CD4-positive, alpha-beta memory T cell (primary cell): ENCODE data around the gene RNF223. TPM values are rescaled to one million over a fixed set of nuclear protein-coding genes. Genes with fewer than 3 reads are reported as not detected.

Experiments used
- CTCF ChIA-PET: fragments of 350-600 bp; sonication (Branson Sonifier 250); formaldehyde crosslinking; loops from one replicate; lab custom pipeline; 2021; ENCODE audit warnings: inconsistent platforms; ENCODE audit not compliant: partially characterized antibody; lab: Charles Lee
- POLR2A ChIA-PET: fragments of 350-600 bp; sonication (Branson Sonifier 250); formaldehyde crosslinking; loops from one replicate; lab custom pipeline; 2021; ENCODE audit not compliant: partially characterized antibody; lab: Charles Lee
- DNase-seq, 5 donors: peaks; one replicate each; pipeline versions ENCODE4 v3.0.0 to v3.0.0-alpha.2; 2020 to 2022; ENCODE audit warnings: mixed read lengths in 1 of 5
- H3K27ac ChIP-seq: one replicate; pipeline ENCODE4 v1.7.0; 2013; ENCODE audit warnings: low read depth, low read length
- H3K27me3 ChIP-seq: 2 replicates; pipeline ENCODE4 v1.7.0; 2013; ENCODE audit warnings: mild to moderate bottlenecking, low read length, moderate library complexity; ENCODE audit not compliant: insufficient read depth
- H3K36me3 ChIP-seq: 2 replicates; pipeline ENCODE4 v1.7.0; 2013; ENCODE audit warnings: mild to moderate bottlenecking, low read length, moderate library complexity; ENCODE audit not compliant: insufficient read depth
- H3K4me1 ChIP-seq: 2 replicates; pipeline ENCODE4 v1.7.0; 2013; ENCODE audit warnings: mild to moderate bottlenecking, low read length, moderate library complexity; ENCODE audit not compliant: insufficient read depth
- H3K4me3 ChIP-seq, 2 donors: one replicate each; pipeline ENCODE4 v1.7.0; 2013; ENCODE audit warnings: low read length in 2 of 2, mild to moderate bottlenecking in 1 of 2
- H3K9me3 ChIP-seq, 2 donors: one replicate each; pipeline ENCODE4 v1.7.0; 2013; ENCODE audit warnings: low read length in 2 of 2, control low read depth in 1 of 2; ENCODE audit not compliant: control insufficient read depth in 1 of 2
- H3K27ac Mint-ChIP-seq, 7 donors: one replicate each; pipeline ENCODE4 v1.8.0; 2020 to 2021; ENCODE audit warnings: mixed read lengths in 7 of 7, mild to moderate bottlenecking in 6 of 7, inconsistent platforms in 3 of 7, moderate library complexity in 3 of 7
- H3K27me3 Mint-ChIP-seq, 2 donors: one replicate each; pipeline ENCODE4 v1.8.0; 2020 to 2021; ENCODE audit warnings: mixed read lengths in 2 of 2
- H3K36me3 Mint-ChIP-seq, 2 donors: one replicate each; pipeline ENCODE4 v1.8.0; 2020 to 2021; ENCODE audit warnings: mixed read lengths in 2 of 2, inconsistent platforms in 1 of 2, mild to moderate bottlenecking in 1 of 2
- H3K4me1 Mint-ChIP-seq, 4 donors: one replicate each; pipeline ENCODE4 v1.8.0; 2020 to 2021; ENCODE audit warnings: mixed read lengths in 4 of 4, mild to moderate bottlenecking in 1 of 4
- H3K4me3 Mint-ChIP-seq, 8 donors: one replicate each; pipeline ENCODE4 v1.8.0; 2020 to 2021; ENCODE audit warnings: mixed read lengths in 8 of 8, mild to moderate bottlenecking in 7 of 8, moderate library complexity in 6 of 8, inconsistent platforms in 3 of 8
- H3K9me3 Mint-ChIP-seq, 8 donors: one replicate each; pipeline ENCODE4 v1.8.0; 2020 to 2021; ENCODE audit warnings: mixed read lengths in 8 of 8, mild to moderate bottlenecking in 5 of 8, inconsistent platforms in 3 of 8, moderate library complexity in 1 of 8
- intact Hi-C: fragments of 100-400 bp; cut with micrococcal nuclease; formaldehyde crosslinking; loops from one replicate; pipeline ENCODE4 v1.15.1; 2023
- polyA plus RNA-seq, 2 donors: library from polyadenylated mRNA; unstranded; fragments of 300-500 nt; fragmentation: Illumina TruSeq; gene quantifications; one replicate each; pipeline ENCODE4 v1.2.3, GENCODE V29; 2021
- total RNA-seq, 2 experiments: library from RNA; stranded (reverse); gene quantifications; one replicate each; pipeline ENCODE4 v1.2.3, GENCODE V29; 2021

RNF223 gene
- total and polyA plus RNA-seq, 4 experiments from 2014 or later = not detected

- no peaks in the 10 kb centered on the region for H3K9me3 ChIP-seq
- no peak overlapping the region for H3K27ac ChIP-seq
- no peak for DNase-seq
- no peak overlapping the region for H3K4me3 ChIP-seq
- Mint-ChIP-seq H3K4me1 (peaks cover 5 to 17% (median 10%) of the 10 kb centered on the region in 4 donors), H3K36me3 (no peaks in the 10 kb centered on the region), H3K9me3 (no peaks in the 10 kb centered on the region), H3K27me3 (peaks cover 12 to 13% of the 10 kb centered on the region in 2 donors), H3K4me3 (no peak overlapping the region), H3K27ac (no peak overlapping the region)
- peaks cover 24% of the 10 kb centered on the region for H3K4me1 ChIP-seq
- no peaks in the 10 kb centered on the region for H3K36me3 ChIP-seq
- CTCF ChIA-PET = no interaction called here
- H3K27me3 ChIP-seq = peaks cover 7% of the 10 kb centered on the region
- POLR2A ChIA-PET = interaction anchor here (1.0 kb wide), 1 partner anchor 18 kb away, joined by 4 read pairs; the partner anchor contains the start of gene AGRN
- intact Hi-C loops = no loop called here
Measured at GRCh38 chr1:1037366-1038327, 36.5 kb downstream of the RNF223 start.

GRCh38 chr1:1035291-1035943, 38.7 kb downstream of the RNF223 start:
- Histone ChIP-seq H3K4me3 (no peak overlapping the region), H3K36me3 (no peaks in the 10 kb centered on the region), H3K4me1 (peaks cover 28% of the 10 kb centered on the region), H3K27me3 (peaks cover 12% of the 10 kb centered on the region), H3K27ac (no peak overlapping the region), H3K9me3 (no peaks in the 10 kb centered on the region)
- Mint-ChIP-seq H3K27ac (peak overlapping the region in 1 of 7 donors; percentile 11), H3K4me1 (peaks cover 5 to 25% (median 13%) of the 10 kb centered on the region in 4 donors), H3K36me3 (no peaks in the 10 kb centered on the region), H3K27me3 (peaks cover 16 to 19% of the 10 kb centered on the region in 2 donors), H3K9me3 (peaks cover 0 to 3% (median 0%) of the 10 kb centered on the region in 8 donors), H3K4me3 (peak overlapping the region in 1 of 8 donors; percentile 55)
- intact Hi-C loops = no loop called here
- CTCF ChIA-PET = no interaction called here
- POLR2A ChIA-PET = no interaction called here
- no peak for DNase-seq

DNA sequence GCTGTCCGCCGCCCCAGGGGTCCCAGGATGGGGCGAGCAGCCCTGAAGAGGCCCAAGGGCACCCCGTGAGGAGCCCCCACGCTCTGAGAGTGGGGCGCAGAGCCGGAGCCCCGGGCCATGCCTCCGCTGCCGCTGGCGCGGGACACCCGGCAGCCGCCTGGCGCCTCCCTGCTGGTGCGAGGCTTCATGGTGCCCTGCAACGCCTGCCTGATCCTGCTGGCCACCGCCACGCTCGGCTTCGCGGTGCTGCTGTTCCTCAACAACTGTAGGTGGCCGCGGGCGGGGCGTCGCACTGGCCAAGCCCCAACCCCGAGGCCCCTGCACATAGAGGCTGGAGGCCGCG, 39.7 kb downstream of the RNF223 start:
- no peaks in the 10 kb centered on the region for H3K9me3 ChIP-seq
- peaks cover 0 to 3% (median 0%) of the 10 kb centered on the region in 8 donors for H3K9me3 Mint-ChIP-seq
- no peak overlapping the region for H3K27ac Mint-ChIP-seq
- ChIA-PET POLR2A (interaction anchor here (1.4 kb wide), 1 partner anchor 34 kb away, joined by 3 read pairs; no protein-coding TSS in a partner anchor), CTCF (no interaction called here)
- H3K27me3 ChIP-seq = peaks cover 12% of the 10 kb centered on the region
- peaks cover under 1 to 20% (median 7%) of the 10 kb centered on the region in 4 donors for H3K4me1 Mint-ChIP-seq
- peaks cover 18% of the 10 kb centered on the region for H3K4me1 ChIP-seq
- no peak for DNase-seq
- H3K27ac ChIP-seq = no peak overlapping the region
- no peaks in the 10 kb centered on the region for H3K36me3 ChIP-seq
- H3K27me3 Mint-ChIP-seq = peaks cover 16 to 19% of the 10 kb centered on the region in 2 donors
- peak overlapping the region in 3 of 8 donors; percentile 38 to 69 (median 60) for H3K4me3 Mint-ChIP-seq
- H3K4me3 ChIP-seq = no peak overlapping the region
- intact Hi-C loops = no loop called here
- H3K36me3 Mint-ChIP-seq = no peaks in the 10 kb centered on the region

- Mint-ChIP-seq H3K27ac (no peak overlapping the region), H3K36me3 (no peaks in the 10 kb centered on the region), H3K4me1 (peaks cover 0 to 15% (median 5%) of the 10 kb centered on the region in 4 donors), H3K27me3 (peaks cover 16 to 17% of the 10 kb centered on the region in 2 donors), H3K4me3 (peak overlapping the region in 3 of 8 donors; percentile 25 to 60 (median 46)), H3K9me3 (peaks cover 0 to 3% (median 0%) of the 10 kb centered on the region in 8 donors)
- ChIA-PET CTCF (interaction anchor here (1.5 to 1.9 kb wide), 2 partner anchors 16 to 258 kb away, joined by 3 to 4 read pairs; no protein-coding TSS in a partner anchor), POLR2A (interaction anchor here (1.4 kb wide), 1 partner anchor 34 kb away, joined by 3 read pairs; no protein-coding TSS in a partner anchor)
- Histone ChIP-seq H3K36me3 (no peaks in the 10 kb centered on the region), H3K27me3 (peaks cover 12% of the 10 kb centered on the region), H3K4me3 (no peak overlapping the region), H3K9me3 (no peaks in the 10 kb centered on the region), H3K4me1 (peaks cover 13% of the 10 kb centered on the region), H3K27ac (no peak overlapping the region)
- intact Hi-C loops = loop anchor here (1.0 to 2.0 kb wide), 2 partner anchors 30 to 407 kb away; no protein-coding TSS in a partner anchor
- DNase-seq = no peak
Measured at GRCh38 chr1:1033731-1034438, 40.2 kb downstream of the RNF223 start.

- Mint-ChIP-seq H3K27me3 (peaks cover 13 to 16% of the 10 kb centered on the region in 2 donors), H3K36me3 (no peaks in the 10 kb centered on the region), H3K4me3 (peak overlapping the region in 6 of 8 donors; percentile 41 to 70 (median 61)), H3K9me3 (peaks cover 0 to 3% (median 0%) of the 10 kb centered on the region in 8 donors), H3K27ac (no peak overlapping the region), H3K4me1 (peaks cover 0 to 8% (median 3%) of the 10 kb centered on the region in 4 donors)
- peak; percentile 70 to 88 (median 74) for DNase-seq
- CTCF ChIA-PET = interaction anchor here (1.5 to 1.9 kb wide), 2 partner anchors 15 to 259 kb away, joined by 3 to 4 read pairs; no protein-coding TSS in a partner anchor
- H3K4me3 ChIP-seq = peak overlapping the region in 1 of 2 donors; percentile 38
- intact Hi-C loops = loop anchor here (1.0 to 2.0 kb wide), 2 partner anchors 31 to 408 kb away; no protein-coding TSS in a partner anchor
- H3K27ac ChIP-seq = no peak overlapping the region
- no peaks in the 10 kb centered on the region for H3K36me3 ChIP-seq
- H3K4me1 ChIP-seq = peaks cover 12% of the 10 kb centered on the region
- POLR2A ChIA-PET = interaction anchor here (1.4 to 1.5 kb wide), 2 partner anchors 30 to 35 kb away, joined by 3 to 4 read pairs; no protein-coding TSS in a partner anchor
- no peaks in the 10 kb centered on the region for H3K9me3 ChIP-seq
- H3K27me3 ChIP-seq = peaks cover 12% of the 10 kb centered on the region
Measured at GRCh38 chr1:1033009-1033587, 41.0 kb downstream of the RNF223 start.

GRCh38 chr1:1032424-1032823, 41.7 kb downstream of the RNF223 start:
- H3K36me3 Mint-ChIP-seq = no peaks in the 10 kb centered on the region
- Histone ChIP-seq H3K36me3 (no peaks in the 10 kb centered on the region), H3K27ac (no peak overlapping the region), H3K9me3 (no peaks in the 10 kb centered on the region), H3K4me1 (peaks cover 12% of the 10 kb centered on the region), H3K4me3 (no peak overlapping the region), H3K27me3 (peaks cover 12% of the 10 kb centered on the region)
- peaks cover 0 to 8% (median 3%) of the 10 kb centered on the region in 4 donors for H3K4me1 Mint-ChIP-seq
- H3K27ac Mint-ChIP-seq = peak overlapping the region in 1 of 7 donors; percentile 30
- ChIA-PET POLR2A (interaction anchor here (1.5 kb wide), 1 partner anchor 31 kb away, joined by 4 read pairs; no protein-coding TSS in a partner anchor), CTCF (interaction anchor here (1.5 to 1.9 kb wide), 2 partner anchors 14 to 259 kb away, joined by 3 to 4 read pairs; no protein-coding TSS in a partner anchor)
- intact Hi-C loops = loop anchor here (2.0 kb wide), 1 partner anchor 408 kb away; no protein-coding TSS in a partner anchor
- peaks cover 13% of the 10 kb centered on the region in 2 donors for H3K27me3 Mint-ChIP-seq
- H3K9me3 Mint-ChIP-seq = peaks cover 0 to 3% (median 0%) of the 10 kb centered on the region in 8 donors
- H3K4me3 Mint-ChIP-seq = peak overlapping the region in 5 of 8 donors; percentile 17 to 67 (median 52)
- DNase-seq = no peak
